Hepatocyte (in vitro differentiated cells): ENCODE data around the gene RPTOR. TPM values are rescaled to one million over a fixed set of nuclear protein-coding genes. Genes with fewer than 3 reads are reported as not detected.

ENCODE experiments used
- DNase-seq: peaks from one replicate; pipeline ENCODE4 v3.0.0-alpha.2; 2016; ENCODE audit warnings: low spot score
- H2AFZ ChIP-seq: fragments of 200-600 bp; sonication (generic); 2 replicates; pipeline ENCODE4 v1.6.0; 2016; ENCODE audit warnings: antibody characterized with exemption, mild to moderate bottlenecking
- H3K27ac ChIP-seq: fragments of 200-600 bp; sonication (generic); 2 replicates; pipeline ENCODE4 v1.5.1; 2016; ENCODE audit warnings: mild to moderate bottlenecking
- H3K27me3 ChIP-seq: fragments of 200-600 bp; sonication (generic); 2 replicates; pipeline ENCODE4 v1.6.1; 2016
- H3K36me3 ChIP-seq: fragments of 200-600 bp; sonication (generic); replicated peaks from 2 replicates; pipeline ENCODE4 v1.5.1; 2016; ENCODE audit warnings: low read depth; ENCODE audit not compliant: insufficient read depth
- H3K4me1 ChIP-seq: fragments of 200-600 bp; sonication (generic); 2 replicates; pipeline ENCODE4 v1.5.1; 2016; ENCODE audit warnings: mild to moderate bottlenecking, moderate library complexity; ENCODE audit not compliant: insufficient read depth
- H3K4me2 ChIP-seq: fragments of 200-600 bp; sonication (generic); 2 replicates; pipeline ENCODE4 v1.6.0; 2016
- H3K4me3 ChIP-seq: fragments of 200-600 bp; sonication (generic); 2 replicates; pipeline ENCODE4 v1.5.1; 2016; ENCODE audit warnings: mild to moderate bottlenecking
- H3K79me2 ChIP-seq: fragments of 200-600 bp; sonication (generic); 2 replicates; pipeline ENCODE4 v1.6.0; 2017; ENCODE audit warnings: mild to moderate bottlenecking
- H3K9me2 ChIP-seq: fragments of 200-600 bp; sonication (generic); replicated peaks from 2 replicates; pipeline ENCODE4 v1.6.0; 2017; ENCODE audit warnings: mild to moderate bottlenecking; ENCODE audit not compliant: insufficient read depth
- H3K9me3 ChIP-seq: fragments of 200-600 bp; sonication (generic); 2 replicates; pipeline ENCODE4 v1.5.1; 2016; ENCODE audit warnings: low read depth, mild to moderate bottlenecking
- H4K20me1 ChIP-seq: fragments of 200-600 bp; sonication (generic); 2 replicates; pipeline ENCODE4 v1.6.0; 2016; ENCODE audit warnings: mild to moderate bottlenecking; ENCODE audit not compliant: insufficient read depth, poor library complexity, severe bottlenecking
- CTCF ChIP-seq: fragments of 200-600 bp; sonication (generic); IDR thresholded peaks from 2 replicates; pipeline ENCODE4 v1.5.1; 2016; ENCODE audit warnings: antibody characterized with exemption, mild to moderate bottlenecking; ENCODE audit not compliant: poor library complexity
- EZH2 ChIP-seq: fragments of 200-600 bp; sonication (generic); IDR thresholded peaks from 2 replicates; pipeline ENCODE4 v1.6.1; 2016; ENCODE audit warnings: antibody characterized with exemption, mild to moderate bottlenecking, borderline replicate concordance
- EZH2phosphoT487 ChIP-seq: fragments of 200-600 bp; sonication (generic); IDR thresholded peaks from one replicate; pipeline ENCODE4 v1.6.1; 2018; ENCODE audit warnings: antibody characterized with exemption, mild to moderate bottlenecking, low read depth, moderate library complexity; ENCODE audit not compliant: unreplicated experiment, severe bottlenecking
- WGBS: methylation state at CpG from one replicate; pipeline ENCODE4 v1.1.6; 2016; ENCODE audit warnings: low lambda C conversion rate; ENCODE audit errors: missing lambda C conversion rate; 5-methylcytosine and 5-hydroxymethylcytosine counted together
- polyA plus RNA-seq: library from polyadenylated mRNA; unstranded; fragments of >200 nt; fragmentation: Nextera tagmentation; extraction: Ambion mirVana; gene quantifications from 2 replicates; pipeline ENCODE4 v1.2.1, GENCODE V29; 2016
- total RNA-seq: library from RNA; depleted of rRNA; stranded (reverse); fragments of >200 nt; gene quantifications from 2 replicates; pipeline ENCODE4 v1.2.3, GENCODE V29; 2014

The RPTOR gene
- total and polyA plus RNA-seq, 2 experiments from 2014 or later, result 14.1 to 20.6 TPM

- Histone ChIP-seq H3K27me3 (no peaks in the 10 kb centered on the region), H3K4me2 (no peak overlapping the region), H4K20me1 (no peaks in the 10 kb centered on the region), H3K9me2 (no peaks in the 10 kb centered on the region), H3K4me3 (no peak overlapping the region), H3K36me3 (no peaks in the 10 kb centered on the region), H3K79me2 (no peaks in the 10 kb centered on the region), H3K27ac (no peak overlapping the region), H3K9me3 (no peaks in the 10 kb centered on the region), H3K4me1 (peaks cover 11% of the 10 kb centered on the region), H2AFZ (no peak overlapping the region)
- TF ChIP-seq CTCF, result no peak
- no peak for DNase-seq
- WGBS, result 90% methylated on average over 10 of the region's 10 CpGs
Observed at GRCh38 chr17:80969674-80970043, 425.0 kb downstream of the RPTOR start.

GRCh38 chr17:80970044-80970761 lies 425.6 kb downstream of the RPTOR start:
- WGBS, result 71% methylated on average over 20 of the region's 20 CpGs
- no peak overlapping the region for H3K27ac ChIP-seq
- H3K79me2 ChIP-seq, result no peaks in the 10 kb centered on the region
- no peaks in the 10 kb centered on the region for H4K20me1 ChIP-seq
- DNase-seq, result peak; percentile 46
- H3K9me3 ChIP-seq, result no peaks in the 10 kb centered on the region
- H3K4me2 ChIP-seq, result no peak overlapping the region
- no peaks in the 10 kb centered on the region for H3K9me2 ChIP-seq
- H2AFZ ChIP-seq, result no peak overlapping the region
- no peaks in the 10 kb centered on the region for H3K36me3 ChIP-seq
- H3K27me3 ChIP-seq, result peaks cover 3% of the 10 kb centered on the region
- H3K4me3 ChIP-seq, result no peak overlapping the region
- peaks cover 11% of the 10 kb centered on the region for H3K4me1 ChIP-seq
- TF ChIP-seq CTCF (peak; percentile 40), EZH2phosphoT487 (no peak)

GRCh38 chr17:80970762-80971703 lies 426.4 kb downstream of the RPTOR start:
- H3K4me3 ChIP-seq, result no peak overlapping the region
- H3K4me1 ChIP-seq, result peaks cover 11% of the 10 kb centered on the region
- no peaks in the 10 kb centered on the region for H3K36me3 ChIP-seq
- no peaks in the 10 kb centered on the region for H3K9me3 ChIP-seq
- no peak overlapping the region for H3K27ac ChIP-seq
- no peak overlapping the region for H2AFZ ChIP-seq
- DNase-seq, result no peak
- no peaks in the 10 kb centered on the region for H4K20me1 ChIP-seq
- H3K9me2 ChIP-seq, result no peaks in the 10 kb centered on the region
- TF ChIP-seq EZH2 (no peak), CTCF (no peak), EZH2phosphoT487 (no peak)
- no peaks in the 10 kb centered on the region for H3K79me2 ChIP-seq
- H3K4me2 ChIP-seq, result no peak overlapping the region
- peaks cover 4% of the 10 kb centered on the region for H3K27me3 ChIP-seq
- 74% methylated on average over 21 of the region's 26 CpGs for WGBS
